Thoracic aorta (tissue), 2 donors: ENCODE measurements around the gene GIPC1. TPM values are rescaled to one million over a fixed set of nuclear protein-coding genes. Genes with fewer than 3 reads are reported as not detected.

Experiments
- ATAC-seq: fragments of 150-250 bp; one replicate; pipeline ENCODE4 v1.8.0; 2017; ENCODE audit warnings: low read depth; ENCODE audit not compliant: insufficient number of reproducible peaks, low FRiP score
- DNase-seq: peaks from one replicate; pipeline ENCODE4 v3.0.0-alpha.2; 2020; ENCODE audit warnings: low spot score
- H3K27ac ChIP-seq, 2 donors: fragments of 200-600 bp; sonication (generic); 1 replicate in 1 of 2; 2 replicates in 1 of 2; pipeline ENCODE4 v1.5.1; 2016; ENCODE audit warnings: mild to moderate bottlenecking in 2 of 2, moderate library complexity in 2 of 2
- H3K27me3 ChIP-seq: fragments of 200-600 bp; sonication (generic); replicated peaks from 2 replicates; pipeline ENCODE4 v1.6.0; 2016; ENCODE audit warnings: mild to moderate bottlenecking; ENCODE audit not compliant: insufficient read depth
- H3K36me3 ChIP-seq: fragments of 200-600 bp; sonication (generic); one replicate; pipeline ENCODE4 v1.5.1; 2016
- H3K4me1 ChIP-seq, 2 donors: fragments of 200-600 bp; sonication (generic); 1 replicate in 1 of 2; 2 replicates in 1 of 2; pipeline versions ENCODE4 v1.5.1 to v1.6.0; 2016; ENCODE audit warnings: low read depth in 2 of 2, mild to moderate bottlenecking in 1 of 2; ENCODE audit not compliant: control insufficient read depth in 1 of 2
- H3K4me3 ChIP-seq: fragments of 200-600 bp; sonication (generic); 2 replicates; pipeline ENCODE4 v1.5.1; 2016; ENCODE audit warnings: mild to moderate bottlenecking
- H3K9me3 ChIP-seq: fragments of 200-600 bp; sonication (generic); 2 replicates; pipeline ENCODE4 v1.5.1; 2016
- CTCF ChIP-seq: fragments of 200-600 bp; sonication (generic); IDR thresholded peaks from one replicate; pipeline ENCODE4 v1.5.1; 2019; ENCODE audit warnings: antibody characterized with exemption
- total RNA-seq, 2 donors: library from RNA; depleted of rRNA; stranded (reverse); fragments of >200 nt; gene quantifications; one replicate each; pipeline versions ENCODE4 v1.1.0 to v1.2.3, GENCODE V29; 2016

The GIPC1 gene
- total RNA-seq, 2 donors from 2014 or later, result 56.4 to 77.8 TPM

DNA sequence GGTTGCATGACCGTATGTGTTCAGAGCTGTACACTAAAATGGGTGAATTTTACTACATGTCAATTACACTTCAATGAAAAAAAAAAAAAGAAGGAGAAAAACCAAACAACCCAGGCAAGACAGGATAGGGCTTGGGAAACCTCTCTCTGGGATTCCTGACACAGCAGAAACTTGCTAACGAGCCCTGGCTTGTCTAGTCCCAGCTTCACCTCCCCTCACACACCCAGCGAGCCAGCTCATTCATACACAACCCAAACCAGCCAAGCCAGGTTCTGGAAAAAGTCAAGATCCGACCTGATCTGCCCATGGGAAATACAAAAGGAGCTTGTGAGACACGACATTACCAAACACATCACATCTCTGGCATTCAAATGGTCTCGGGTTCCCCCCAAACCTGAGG lies 29.8 kb upstream of the GIPC1 start:
- Histone ChIP-seq H3K36me3 (no peaks in the 10 kb centered on the region), H3K27me3 (no peaks in the 10 kb centered on the region), H3K4me3 (no peak overlapping the region), H3K9me3 (no peaks in the 10 kb centered on the region), H3K4me1 (peaks cover 6 to 13% of the 10 kb centered on the region in 2 donors), H3K27ac (no peak overlapping the region)
- TF ChIP-seq CTCF, result no peak
- no peak for DNase-seq
- ATAC-seq, result no peak

DNA sequence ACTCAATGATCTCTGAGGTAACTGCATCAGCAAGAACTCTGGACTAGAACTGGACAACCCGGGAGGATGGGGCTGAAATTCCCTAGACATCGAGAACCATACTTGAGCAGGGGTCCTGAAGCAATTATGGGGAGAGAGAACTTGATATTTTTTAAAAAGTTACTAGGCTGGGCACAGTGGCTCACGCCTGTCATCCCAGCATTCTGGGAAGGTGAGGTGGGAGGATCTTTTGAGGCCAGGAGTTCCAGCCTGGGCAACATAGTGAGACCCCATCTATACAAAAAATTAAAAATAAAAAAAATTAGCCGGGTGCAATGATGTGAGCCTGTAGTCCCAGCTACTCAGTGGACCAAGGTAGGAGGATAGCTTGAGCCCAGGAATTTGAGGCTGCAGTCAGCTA lies 24.6 kb upstream of the GIPC1 start:
- no peaks in the 10 kb centered on the region for H3K9me3 ChIP-seq
- H3K36me3 ChIP-seq, result peaks cover 6% of the 10 kb centered on the region
- ATAC-seq (no peak), DNase-seq (no peak)
- no peak overlapping the region for H3K4me3 ChIP-seq
- no peak for TF ChIP-seq CTCF
- no peaks in the 10 kb centered on the region for H3K27me3 ChIP-seq
- peaks cover 22 to 23% of the 10 kb centered on the region in 2 donors for H3K4me1 ChIP-seq
- no peak overlapping the region for H3K27ac ChIP-seq

DNA sequence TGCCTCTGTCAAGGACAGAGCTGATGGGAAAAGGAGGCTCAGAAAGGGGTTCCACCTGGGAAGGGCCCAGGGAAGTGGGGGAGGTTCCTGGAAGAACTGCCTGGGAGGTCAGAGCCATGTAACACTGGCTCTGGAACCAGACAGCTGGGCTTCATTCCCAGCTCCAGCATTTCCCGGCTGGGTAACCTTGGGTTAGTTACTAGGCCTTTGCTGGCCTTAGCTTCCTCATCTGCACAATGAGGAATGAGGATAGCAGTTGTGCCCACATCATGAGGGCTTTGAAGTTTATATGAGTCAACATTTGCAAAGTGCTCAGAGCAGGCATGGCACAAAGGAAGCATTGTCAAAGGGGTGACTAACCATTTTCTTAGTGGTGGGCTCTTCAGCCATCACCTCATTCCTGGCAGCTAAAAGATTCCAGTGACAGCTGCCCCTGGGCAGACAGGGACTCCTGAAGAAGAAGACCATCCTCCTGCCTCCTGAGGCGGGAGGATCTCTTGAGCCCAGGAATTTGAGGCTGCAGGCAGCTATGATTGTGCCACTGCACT lies 24.0 kb upstream of the GIPC1 start:
- no peak for DNase-seq
- H3K9me3 ChIP-seq, result no peaks in the 10 kb centered on the region
- peaks cover 12% of the 10 kb centered on the region for H3K36me3 ChIP-seq
- H3K27ac ChIP-seq, result peak overlapping the region in 1 of 2 donors; percentile 10
- H3K4me1 ChIP-seq, result peaks cover 28 to 29% of the 10 kb centered on the region in 2 donors
- no peak overlapping the region for H3K4me3 ChIP-seq
- H3K27me3 ChIP-seq, result no peaks in the 10 kb centered on the region
- ATAC-seq, result no peak
- no peak for TF ChIP-seq CTCF

GRCh38 chr19:14519245-14519859 lies 23.4 kb upstream of the GIPC1 start:
- no peak for TF ChIP-seq CTCF

GRCh38 chr19:14517840-14518505 lies 22.0 kb upstream of the GIPC1 start, which contains the start of gene DNAJB1:
Gene DNAJB1 (minus strand): TSS chr19:14518397. CDS start chr19:14518349, 48 bp downstream.
- H3K36me3 ChIP-seq, result peaks cover 24% of the 10 kb centered on the region
- peak within 1 kb of the TSS; percentile 82 for H3K4me3 ChIP-seq
- peak within 1 kb of the TSS; percentile 93 to 98 for H3K27ac ChIP-seq
- no peaks in the 10 kb centered on the region for H3K9me3 ChIP-seq
- peak; percentile 82 for ATAC-seq
- no peaks in the 10 kb centered on the region for H3K27me3 ChIP-seq
- peaks cover 29 to 30% of the 10 kb centered on the region in 2 donors for H3K4me1 ChIP-seq
- no peak for TF ChIP-seq CTCF
- no peak for DNase-seq

More at GRCh38 chr19:14519245-14519859, 23.4 kb upstream of the GIPC1 start:
- peaks cover 18% of the 10 kb centered on the region for H3K36me3 ChIP-seq
- H3K4me3 ChIP-seq, result peak overlapping the region; percentile 82
- H3K27me3 ChIP-seq, result no peaks in the 10 kb centered on the region
- peaks cover 29 to 30% of the 10 kb centered on the region in 2 donors for H3K4me1 ChIP-seq
- DNase-seq (no peak), ATAC-seq (no peak)
- peak overlapping the region; percentile 82 to 93 for H3K27ac ChIP-seq
- no peaks in the 10 kb centered on the region for H3K9me3 ChIP-seq
